ENCODE results near the gene MYH9. TPM values are rescaled to one million over a fixed set of nuclear protein-coding genes. Genes with fewer than 3 reads are reported as not detected.
A peak's percentile ranks its signal among the peaks of the same experiment; 100 is the strongest.

MYH9 gene
- total RNA-seq, 1 donor from 2014 or later, result 111 TPM

GRCh38 chr22:36360871-36361383 lies 26.8 kb downstream of the MYH9 start:
- H3K4me3 ChIP-seq (ENCODE audit: low read length in 3 of 3), result no peak overlapping the region
- H3K9ac ChIP-seq (ENCODE audit: low read depth in 1 of 3, low read length in 3 of 3), result peak overlapping the region in 1 of 3 donors; percentile 54
- no peaks in the 10 kb centered on the region for H3K27me3 ChIP-seq (ENCODE audit: control insufficient read depth in 3 of 3, insufficient read depth in 3 of 3, low read length in 3 of 3)
- no peaks in the 10 kb centered on the region for H3K9me3 ChIP-seq (ENCODE audit: control insufficient read depth in 3 of 3, low read length in 3 of 3)
- no peaks in the 10 kb centered on the region for H3K36me3 ChIP-seq (ENCODE audit: control insufficient read depth in 3 of 3, insufficient read depth in 3 of 3, low read length in 3 of 3)
- H3K4me1 ChIP-seq (ENCODE audit: control insufficient read depth in 3 of 3, insufficient read depth in 3 of 3, low read length in 3 of 3), result peaks cover 72 to 80% (median 75%) of the 10 kb centered on the region in 3 donors
- peak overlapping the region; percentile 44 for H3K27ac ChIP-seq (ENCODE audit: low read depth, low read length)

DNA sequence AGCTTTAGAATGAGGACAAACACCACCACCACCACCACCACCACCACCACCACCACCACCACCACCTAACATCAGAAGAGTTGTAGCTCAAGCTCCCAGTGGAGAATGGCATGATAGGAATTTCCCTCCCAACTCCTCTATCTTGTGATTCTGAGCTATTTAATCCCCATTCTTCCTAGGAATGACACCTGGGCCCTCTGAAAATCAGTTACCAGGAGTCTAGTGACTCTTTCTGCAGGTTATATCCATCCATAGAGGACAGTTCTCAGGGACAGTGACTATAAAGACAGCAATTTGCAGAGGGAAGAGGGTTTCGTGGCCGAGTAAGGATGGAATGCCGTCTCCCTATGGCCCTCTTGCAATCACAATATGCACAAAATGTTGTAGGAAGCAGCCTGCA lies 27.8 kb downstream of the MYH9 start:
- Histone ChIP-seq H3K9me3 (ENCODE audit: control insufficient read depth in 3 of 3, low read length in 3 of 3) (no peaks in the 10 kb centered on the region), H3K4me3 (ENCODE audit: low read length in 3 of 3) (no peak overlapping the region), H3K27me3 (ENCODE audit: control insufficient read depth in 3 of 3, insufficient read depth in 3 of 3, low read length in 3 of 3) (no peaks in the 10 kb centered on the region), H3K4me1 (ENCODE audit: control insufficient read depth in 3 of 3, insufficient read depth in 3 of 3, low read length in 3 of 3) (peaks cover 73 to 82% (median 78%) of the 10 kb centered on the region in 3 donors), H3K9ac (ENCODE audit: low read depth in 1 of 3, low read length in 3 of 3) (no peak overlapping the region), H3K27ac (ENCODE audit: low read depth, low read length) (no peak overlapping the region), H3K36me3 (ENCODE audit: control insufficient read depth in 3 of 3, insufficient read depth in 3 of 3, low read length in 3 of 3) (no peaks in the 10 kb centered on the region)

DNA sequence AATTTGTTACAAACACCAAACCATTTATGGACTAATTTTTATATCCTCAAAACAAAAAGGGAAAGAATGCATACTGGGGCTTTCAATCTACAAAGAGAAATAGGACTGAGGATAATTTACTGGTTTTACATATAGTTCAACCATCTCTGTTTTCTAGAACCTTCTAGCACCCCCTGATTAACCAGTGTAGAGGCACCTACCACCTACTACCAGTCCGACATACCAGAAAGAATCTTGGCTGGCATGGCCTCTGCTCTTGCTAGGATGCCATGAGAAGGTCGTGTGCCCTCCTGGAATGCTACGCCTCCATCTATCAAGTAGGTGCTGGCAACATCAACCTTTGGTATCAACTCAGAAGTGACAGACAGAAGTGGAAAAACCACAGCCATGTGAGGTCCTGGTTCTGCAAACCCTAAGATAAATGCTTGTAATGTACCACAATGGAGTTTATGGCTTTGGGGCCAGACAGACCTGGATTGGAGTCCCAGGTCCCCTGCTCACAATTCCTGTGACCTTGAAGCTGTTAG lies 28.2 kb downstream of the MYH9 start:
- H3K36me3 ChIP-seq (ENCODE audit: control insufficient read depth in 3 of 3, insufficient read depth in 3 of 3, low read length in 3 of 3), result no peaks in the 10 kb centered on the region
- no peak overlapping the region for H3K27ac ChIP-seq (ENCODE audit: low read depth, low read length)
- H3K9me3 ChIP-seq (ENCODE audit: control insufficient read depth in 3 of 3, low read length in 3 of 3), result no peaks in the 10 kb centered on the region
- H3K4me3 ChIP-seq (ENCODE audit: low read length in 3 of 3), result no peak overlapping the region
- H3K27me3 ChIP-seq (ENCODE audit: control insufficient read depth in 3 of 3, insufficient read depth in 3 of 3, low read length in 3 of 3), result no peaks in the 10 kb centered on the region
- H3K4me1 ChIP-seq (ENCODE audit: control insufficient read depth in 3 of 3, insufficient read depth in 3 of 3, low read length in 3 of 3), result peaks cover 72 to 80% (median 75%) of the 10 kb centered on the region in 3 donors
- no peak overlapping the region for H3K9ac ChIP-seq (ENCODE audit: low read depth in 1 of 3, low read length in 3 of 3)

- no peak overlapping the region for H3K9ac ChIP-seq (ENCODE audit: low read depth in 1 of 3, low read length in 3 of 3)
- peaks cover 66 to 76% (median 67%) of the 10 kb centered on the region in 3 donors for H3K4me1 ChIP-seq (ENCODE audit: control insufficient read depth in 3 of 3, insufficient read depth in 3 of 3, low read length in 3 of 3)
- H3K27ac ChIP-seq (ENCODE audit: low read depth, low read length), result no peak overlapping the region
- H3K27me3 ChIP-seq (ENCODE audit: control insufficient read depth in 3 of 3, insufficient read depth in 3 of 3, low read length in 3 of 3), result no peaks in the 10 kb centered on the region
- H3K4me3 ChIP-seq (ENCODE audit: low read length in 3 of 3), result no peak overlapping the region
- no peaks in the 10 kb centered on the region for H3K36me3 ChIP-seq (ENCODE audit: control insufficient read depth in 3 of 3, insufficient read depth in 3 of 3, low read length in 3 of 3)
- no peaks in the 10 kb centered on the region for H3K9me3 ChIP-seq (ENCODE audit: control insufficient read depth in 3 of 3, low read length in 3 of 3)
Measured at GRCh38 chr22:36358533-36359469, 29.0 kb downstream of the MYH9 start.

GRCh38 chr22:36356708-36357624 lies 30.8 kb downstream of the MYH9 start:
- Histone ChIP-seq H3K4me1 (ENCODE audit: control insufficient read depth in 3 of 3, insufficient read depth in 3 of 3, low read length in 3 of 3) (peaks cover 60 to 73% (median 61%) of the 10 kb centered on the region in 3 donors), H3K27me3 (ENCODE audit: control insufficient read depth in 3 of 3, insufficient read depth in 3 of 3, low read length in 3 of 3) (no peaks in the 10 kb centered on the region), H3K9me3 (ENCODE audit: control insufficient read depth in 3 of 3, low read length in 3 of 3) (no peaks in the 10 kb centered on the region), H3K36me3 (ENCODE audit: control insufficient read depth in 3 of 3, insufficient read depth in 3 of 3, low read length in 3 of 3) (no peaks in the 10 kb centered on the region), H3K27ac (ENCODE audit: low read depth, low read length) (peak overlapping the region; percentile 51), H3K9ac (ENCODE audit: low read depth in 1 of 3, low read length in 3 of 3) (peak overlapping the region in 2 of 3 donors; percentile 25 to 40), H3K4me3 (ENCODE audit: low read length in 3 of 3) (no peak overlapping the region)

DNA sequence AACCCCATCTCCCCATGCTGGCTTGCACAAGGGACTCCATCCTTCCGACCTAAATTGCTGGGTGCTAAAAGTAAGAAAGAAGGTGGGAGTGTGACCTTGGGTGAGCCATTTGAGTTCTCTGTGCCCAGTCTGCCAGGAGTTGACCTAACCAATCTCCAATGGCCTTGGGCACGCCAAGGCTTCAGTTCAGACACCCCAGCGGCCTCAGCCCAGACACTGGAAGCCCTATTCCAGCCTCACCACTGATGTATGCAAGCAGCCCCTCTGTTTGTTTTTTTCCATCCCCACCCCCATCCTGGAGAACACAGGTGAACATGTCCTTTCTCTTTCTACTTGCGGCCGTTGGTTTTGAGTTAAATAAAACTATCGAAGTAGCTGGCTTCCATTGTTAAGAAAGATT lies 31.9 kb downstream of the MYH9 start:
- Histone ChIP-seq H3K36me3 (ENCODE audit: control insufficient read depth in 3 of 3, insufficient read depth in 3 of 3, low read length in 3 of 3) (no peaks in the 10 kb centered on the region), H3K9ac (ENCODE audit: low read depth in 1 of 3, low read length in 3 of 3) (peak overlapping the region; percentile 40 to 54 (median 40)), H3K9me3 (ENCODE audit: control insufficient read depth in 3 of 3, low read length in 3 of 3) (no peaks in the 10 kb centered on the region), H3K27me3 (ENCODE audit: control insufficient read depth in 3 of 3, insufficient read depth in 3 of 3, low read length in 3 of 3) (no peaks in the 10 kb centered on the region), H3K27ac (ENCODE audit: low read depth, low read length) (peak overlapping the region; percentile 87), H3K4me3 (ENCODE audit: low read length in 3 of 3) (no peak overlapping the region), H3K4me1 (ENCODE audit: control insufficient read depth in 3 of 3, insufficient read depth in 3 of 3, low read length in 3 of 3) (peaks cover 64 to 74% (median 69%) of the 10 kb centered on the region in 3 donors)

- Histone ChIP-seq H3K4me1 (ENCODE audit: control insufficient read depth in 3 of 3, insufficient read depth in 3 of 3, low read length in 3 of 3) (peaks cover 65 to 74% (median 71%) of the 10 kb centered on the region in 3 donors), H3K36me3 (ENCODE audit: control insufficient read depth in 3 of 3, insufficient read depth in 3 of 3, low read length in 3 of 3) (no peaks in the 10 kb centered on the region), H3K9me3 (ENCODE audit: control insufficient read depth in 3 of 3, low read length in 3 of 3) (no peaks in the 10 kb centered on the region), H3K27me3 (ENCODE audit: control insufficient read depth in 3 of 3, insufficient read depth in 3 of 3, low read length in 3 of 3) (no peaks in the 10 kb centered on the region), H3K27ac (ENCODE audit: low read depth, low read length) (peak overlapping the region; percentile 87), H3K9ac (ENCODE audit: low read depth in 1 of 3, low read length in 3 of 3) (peak overlapping the region; percentile 23 to 40 (median 40)), H3K4me3 (ENCODE audit: low read length in 3 of 3) (no peak overlapping the region)
Measured at GRCh38 chr22:36355362-36355761, 32.4 kb downstream of the MYH9 start.

DNA sequence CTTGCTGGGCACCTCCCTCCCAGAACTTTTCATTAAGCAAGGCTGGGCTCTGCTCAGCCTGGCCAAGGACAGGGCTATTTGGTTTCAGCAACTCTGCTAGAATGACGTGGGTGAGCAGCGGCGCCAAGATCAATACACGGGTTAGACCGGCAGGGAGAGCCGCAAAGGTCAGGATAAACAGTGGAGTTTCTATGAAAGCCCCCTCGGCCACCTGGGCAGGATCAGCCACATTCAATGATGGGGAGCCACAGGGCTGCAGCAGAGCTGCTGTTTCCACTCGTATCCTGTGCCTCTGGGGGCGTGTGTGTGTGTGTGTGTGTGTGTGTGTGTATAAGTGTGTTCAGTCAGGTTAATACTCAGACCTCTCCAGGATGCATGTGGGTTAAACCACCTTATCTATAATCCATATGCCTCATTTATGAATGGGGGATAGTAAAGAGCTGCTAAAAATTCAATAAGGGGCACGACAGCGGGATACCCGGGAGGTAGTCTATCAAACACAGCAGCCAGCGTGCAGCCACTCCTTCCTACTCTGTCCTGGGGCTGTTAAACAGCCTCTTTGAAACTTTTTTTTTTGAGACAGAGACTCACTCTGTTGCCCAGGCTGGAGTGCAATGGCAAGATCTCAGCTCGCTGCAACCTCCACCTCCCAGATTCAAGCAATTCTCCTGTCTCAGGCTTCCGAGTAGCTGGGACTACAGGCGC lies 34.8 kb downstream of the MYH9 start:
- Histone ChIP-seq H3K4me1 (ENCODE audit: control insufficient read depth in 3 of 3, insufficient read depth in 3 of 3, low read length in 3 of 3) (peaks cover 54 to 63% (median 58%) of the 10 kb centered on the region in 3 donors), H3K4me3 (ENCODE audit: low read length in 3 of 3) (no peak overlapping the region), H3K27ac (ENCODE audit: low read depth, low read length) (peak overlapping the region; percentile 78), H3K36me3 (ENCODE audit: control insufficient read depth in 3 of 3, insufficient read depth in 3 of 3, low read length in 3 of 3) (peaks cover 2 to 7% (median 5%) of the 10 kb centered on the region in 3 donors), H3K9me3 (ENCODE audit: control insufficient read depth in 3 of 3, low read length in 3 of 3) (no peaks in the 10 kb centered on the region), H3K9ac (ENCODE audit: low read depth in 1 of 3, low read length in 3 of 3) (peak overlapping the region in 2 of 3 donors; percentile 54 to 77), H3K27me3 (ENCODE audit: control insufficient read depth in 3 of 3, insufficient read depth in 3 of 3, low read length in 3 of 3) (no peaks in the 10 kb centered on the region)
